Measurements from ENCODE around the gene OPCML.

OPCML gene

DNA sequence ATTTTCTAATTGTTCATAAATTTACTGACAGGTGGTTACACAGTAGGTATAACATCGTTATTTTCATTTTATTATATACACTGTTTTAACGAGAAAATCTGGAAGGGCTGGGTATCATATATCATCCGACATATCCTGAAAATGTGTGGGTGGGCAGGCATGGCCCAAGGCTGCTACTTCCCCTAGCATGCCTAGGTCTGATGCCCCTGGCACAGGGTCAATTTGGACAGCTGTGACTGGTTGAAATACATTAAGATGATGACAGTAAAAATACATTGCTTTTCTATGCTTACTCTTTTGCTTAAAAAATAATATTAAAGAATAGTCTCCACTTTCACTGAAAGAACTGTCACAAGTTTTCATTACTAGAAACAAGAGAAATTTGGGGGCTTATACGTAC, 908.8 kb downstream of the OPCML start:
- no peaks in the 10 kb centered on the region for H3K27me3 ChIP-seq (ENCODE audit: insufficient read depth, low read depth, severe bottlenecking)
- TF ChIP-seq, protein P1, sequence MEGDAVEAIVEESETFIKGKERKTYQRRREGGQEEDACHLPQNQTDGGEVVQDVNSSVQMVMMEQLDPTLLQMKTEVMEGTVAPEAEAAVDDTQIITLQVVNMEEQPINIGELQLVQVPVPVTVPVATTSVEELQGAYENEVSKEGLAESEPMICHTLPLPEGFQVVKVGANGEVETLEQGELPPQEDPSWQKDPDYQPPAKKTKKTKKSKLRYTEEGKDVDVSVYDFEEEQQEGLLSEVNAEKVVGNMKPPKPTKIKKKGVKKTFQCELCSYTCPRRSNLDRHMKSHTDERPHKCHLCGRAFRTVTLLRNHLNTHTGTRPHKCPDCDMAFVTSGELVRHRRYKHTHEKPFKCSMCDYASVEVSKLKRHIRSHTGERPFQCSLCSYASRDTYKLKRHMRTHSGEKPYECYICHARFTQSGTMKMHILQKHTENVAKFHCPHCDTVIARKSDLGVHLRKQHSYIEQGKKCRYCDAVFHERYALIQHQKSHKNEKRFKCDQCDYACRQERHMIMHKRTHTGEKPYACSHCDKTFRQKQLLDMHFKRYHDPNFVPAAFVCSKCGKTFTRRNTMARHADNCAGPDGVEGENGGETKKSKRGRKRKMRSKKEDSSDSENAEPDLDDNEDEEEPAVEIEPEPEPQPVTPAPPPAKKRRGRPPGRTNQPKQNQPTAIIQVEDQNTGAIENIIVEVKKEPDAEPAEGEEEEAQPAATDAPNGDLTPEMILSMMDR (IDR thresholded peaks at IDR 0.05; ENCODE audit: low read depth, low read length), result no peak
- DNase-seq, result no peak
- H3K27ac ChIP-seq, result no peak overlapping the region
- H3K9me3 ChIP-seq (ENCODE audit: severe bottlenecking), result no peaks in the 10 kb centered on the region
- no peaks in the 10 kb centered on the region for H3K36me3 ChIP-seq
- H3K4me3 ChIP-seq (ENCODE audit: low read depth, low read length), result no peak overlapping the region

DNA sequence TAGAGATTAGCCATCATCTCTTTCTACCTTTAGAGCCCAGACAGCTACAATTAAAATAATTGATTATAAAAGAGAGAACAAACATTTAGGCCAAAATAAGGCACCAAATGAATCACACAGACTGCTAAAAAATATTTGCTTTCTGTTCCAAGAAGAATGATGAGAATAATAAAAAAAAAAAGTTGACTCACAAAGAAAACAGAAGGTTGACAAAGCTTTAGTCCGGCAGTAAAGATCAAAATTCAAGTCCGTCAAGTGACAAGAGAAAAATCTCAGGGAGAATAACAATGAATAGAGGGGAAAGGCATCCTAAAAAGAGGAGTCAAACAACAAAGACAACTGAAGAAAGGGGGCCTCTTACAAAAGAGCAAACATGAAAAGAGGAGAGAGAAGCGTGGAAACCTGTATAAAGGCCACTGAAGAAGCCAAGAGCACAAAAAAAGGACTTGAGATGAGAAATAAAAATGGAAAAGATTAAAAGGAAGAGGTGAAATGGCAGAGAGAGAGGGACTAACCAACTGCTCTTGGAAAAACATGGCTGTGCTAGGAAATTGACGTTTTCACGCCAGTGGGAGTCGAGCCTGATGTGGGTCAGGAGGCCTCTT, 910.2 kb downstream of the OPCML start:
- TF ChIP-seq, protein P1 (IDR thresholded peaks at IDR 0.05; ENCODE audit: low read depth, low read length), result no peak
- DNase-seq, result no peak
- no peak overlapping the region for H3K27ac ChIP-seq
- no peak overlapping the region for H3K4me3 ChIP-seq (ENCODE audit: low read depth, low read length)
- no peaks in the 10 kb centered on the region for H3K9me3 ChIP-seq (ENCODE audit: severe bottlenecking)
- H3K27me3 ChIP-seq (ENCODE audit: insufficient read depth, low read depth, severe bottlenecking), result no peaks in the 10 kb centered on the region
- H3K36me3 ChIP-seq, result no peaks in the 10 kb centered on the region

DNA sequence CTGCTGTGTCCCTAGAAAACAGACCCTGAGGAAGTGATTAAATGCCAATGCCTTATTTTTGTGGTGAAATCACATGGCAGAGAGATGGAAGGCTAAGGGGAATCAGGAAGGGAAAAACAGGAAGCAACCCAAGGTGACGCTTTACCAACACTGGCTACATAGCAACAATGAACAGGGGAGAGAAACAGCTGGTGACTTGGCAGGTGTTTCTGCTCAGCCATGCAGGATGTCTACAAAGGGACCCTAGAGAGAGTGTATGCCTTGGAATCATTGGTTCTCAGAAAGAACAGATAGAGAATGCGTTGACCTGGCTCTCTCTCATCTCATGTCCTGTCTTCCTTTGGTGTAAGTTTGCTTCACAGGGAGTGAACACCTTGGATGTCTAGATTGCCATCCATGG, 911.9 kb downstream of the OPCML start:
- Histone ChIP-seq H3K27ac (no peak overlapping the region), H3K27me3 (ENCODE audit: insufficient read depth, low read depth, severe bottlenecking) (no peaks in the 10 kb centered on the region), H3K4me3 (ENCODE audit: low read depth, low read length) (no peak overlapping the region), H3K36me3 (no peaks in the 10 kb centered on the region), H3K9me3 (ENCODE audit: severe bottlenecking) (no peaks in the 10 kb centered on the region)
- TF ChIP-seq, protein P1 (IDR thresholded peaks at IDR 0.05; ENCODE audit: low read depth, low read length), result no peak
- no peak for DNase-seq

DNA sequence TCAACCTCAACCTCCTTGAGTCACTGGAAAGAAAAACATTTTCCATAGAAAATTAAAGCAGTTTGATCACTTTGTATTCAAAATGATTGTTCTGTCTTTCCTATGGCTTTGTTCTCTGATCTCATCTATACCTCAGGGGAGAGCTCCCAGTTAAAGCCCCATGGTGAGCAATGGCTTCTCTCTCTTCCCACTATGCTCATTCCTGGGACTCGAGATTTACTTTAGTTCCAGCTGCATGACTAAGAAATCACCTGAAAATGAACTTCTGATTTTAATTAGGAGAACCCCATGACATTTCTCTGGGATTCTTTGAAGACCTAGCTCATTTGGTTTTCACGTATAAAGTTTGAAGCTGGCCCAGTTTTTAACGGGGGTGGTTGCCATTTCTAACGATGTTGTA, 921.5 kb downstream of the OPCML start:
- Histone ChIP-seq H3K36me3 (no peaks in the 10 kb centered on the region), H3K27ac (no peak overlapping the region), H3K27me3 (ENCODE audit: insufficient read depth, low read depth, severe bottlenecking) (no peaks in the 10 kb centered on the region), H3K4me3 (ENCODE audit: low read depth, low read length) (no peak overlapping the region), H3K9me3 (ENCODE audit: severe bottlenecking) (no peaks in the 10 kb centered on the region)
- DNase-seq, result no peak
- TF ChIP-seq, protein P1 (IDR thresholded peaks at IDR 0.05; ENCODE audit: low read depth, low read length), result no peak

DNA sequence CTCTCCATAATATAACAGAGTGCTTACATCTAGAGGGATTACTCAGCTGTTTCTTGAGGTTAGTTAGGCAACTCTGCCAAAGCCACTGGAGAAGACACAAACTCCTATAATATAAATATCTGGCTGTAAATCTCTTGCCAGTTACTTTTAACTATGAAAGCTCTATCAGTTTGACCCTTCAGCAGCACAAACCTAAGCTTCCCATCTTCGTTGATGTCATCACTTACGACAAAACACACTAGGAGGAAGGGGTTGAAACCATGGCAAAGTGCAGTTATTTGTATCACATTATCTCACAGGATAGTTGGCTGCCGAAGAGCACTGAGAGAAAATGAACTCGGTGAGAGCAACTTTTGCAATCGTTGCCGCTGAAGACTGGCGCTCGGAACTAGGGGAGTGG, 922.1 kb downstream of the OPCML start:
- TF ChIP-seq, protein P1 (IDR thresholded peaks at IDR 0.05; ENCODE audit: low read depth, low read length), result no peak
- H3K36me3 ChIP-seq, result no peaks in the 10 kb centered on the region
- H3K27ac ChIP-seq, result no peak overlapping the region
- no peak overlapping the region for H3K4me3 ChIP-seq (ENCODE audit: low read depth, low read length)
- DNase-seq, result no peak
- H3K9me3 ChIP-seq (ENCODE audit: severe bottlenecking), result no peaks in the 10 kb centered on the region
- H3K27me3 ChIP-seq (ENCODE audit: insufficient read depth, low read depth, severe bottlenecking), result no peaks in the 10 kb centered on the region

DNA sequence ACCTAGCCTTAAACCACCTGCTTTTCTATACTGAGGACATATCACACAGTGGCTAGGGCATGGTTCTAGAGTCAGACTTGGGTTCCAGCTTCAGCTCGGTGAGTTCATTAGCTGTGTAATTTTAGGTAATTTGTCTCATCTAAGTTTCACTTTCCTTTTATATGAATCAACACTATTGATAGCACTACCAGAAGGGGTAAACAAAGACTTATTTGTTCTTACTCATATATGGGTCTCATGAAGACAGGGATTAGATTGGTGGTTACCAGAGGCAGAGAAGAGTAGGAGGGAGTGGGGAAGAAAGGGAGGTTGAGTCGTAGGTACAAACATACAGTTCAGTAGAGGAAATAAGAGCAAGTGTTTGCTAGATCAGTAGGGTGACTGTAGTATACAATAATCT, 924.7 kb downstream of the OPCML start:
- Histone ChIP-seq H3K9me3 (ENCODE audit: severe bottlenecking) (no peaks in the 10 kb centered on the region), H3K27me3 (ENCODE audit: insufficient read depth, low read depth, severe bottlenecking) (no peaks in the 10 kb centered on the region), H3K36me3 (no peaks in the 10 kb centered on the region), H3K4me3 (ENCODE audit: low read depth, low read length) (no peak overlapping the region), H3K27ac (no peak overlapping the region)
- no peak for DNase-seq
- TF ChIP-seq, protein P1 (IDR thresholded peaks at IDR 0.05; ENCODE audit: low read depth, low read length), result no peak

Data from WERI-Rb-1 (cell line).